GM21786 (cell line): ENCODE measurements around the gene C1QL1.

ENCODE experiments used
- ATAC-seq: cut with Tn5 transposase; IDR thresholded peaks from one replicate; pipeline ENCODE4 v1.9.1; 2021; ENCODE audit not compliant: unreplicated experiment

C1QL1 gene

DNA sequence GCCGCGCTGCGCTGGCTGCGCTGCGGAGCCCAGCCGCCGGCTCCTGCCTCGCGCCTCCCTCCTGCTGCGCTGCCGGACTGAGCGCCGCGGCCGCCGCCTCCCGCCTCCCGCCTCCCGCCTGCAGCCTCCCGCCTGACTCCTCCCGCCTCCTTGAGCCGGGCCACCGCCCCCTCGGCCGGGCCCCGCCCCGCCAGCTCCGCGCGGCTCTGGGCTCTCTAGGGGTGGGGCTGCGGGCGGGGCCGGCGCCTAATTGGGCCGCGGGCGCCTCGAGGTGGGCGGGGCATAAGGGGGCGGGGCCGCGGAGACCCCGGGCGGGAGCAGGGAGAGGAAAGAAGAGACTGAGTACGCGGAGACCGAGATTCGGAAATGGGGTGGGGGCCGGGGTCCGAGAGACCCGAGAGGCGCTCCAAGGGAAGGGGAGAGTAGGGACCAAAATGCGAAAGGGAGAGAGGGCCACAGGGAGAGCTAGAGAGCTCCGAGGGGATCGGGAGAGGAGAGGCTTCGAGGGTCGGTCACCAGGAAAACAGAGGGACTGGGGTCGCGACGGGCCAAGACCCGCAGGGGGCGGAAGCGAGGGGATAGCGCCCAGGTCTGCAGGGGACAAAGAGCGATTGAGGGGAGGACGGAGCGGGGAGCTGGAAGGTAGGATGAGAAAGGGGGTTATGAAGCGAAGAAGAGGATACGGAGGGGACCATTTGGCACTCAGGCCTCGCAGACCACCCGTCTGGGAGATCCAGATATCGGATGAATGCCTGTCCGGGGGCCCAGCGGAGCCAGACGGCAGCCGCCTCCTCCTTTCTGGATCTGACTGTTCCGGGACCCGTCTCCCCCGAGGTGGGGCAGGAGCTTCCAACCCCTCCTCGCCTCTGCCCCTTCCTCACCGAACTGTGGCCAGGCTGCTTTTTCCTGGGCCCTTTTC lies at the start of gene C1QL1:
TSS of gene C1QL1 (minus strand) at position 79 of the 919 bp plus-strand sequence. CDS start 255 bp downstream, outside the sequence.
- ATAC-seq: peak; percentile 84

DNA sequence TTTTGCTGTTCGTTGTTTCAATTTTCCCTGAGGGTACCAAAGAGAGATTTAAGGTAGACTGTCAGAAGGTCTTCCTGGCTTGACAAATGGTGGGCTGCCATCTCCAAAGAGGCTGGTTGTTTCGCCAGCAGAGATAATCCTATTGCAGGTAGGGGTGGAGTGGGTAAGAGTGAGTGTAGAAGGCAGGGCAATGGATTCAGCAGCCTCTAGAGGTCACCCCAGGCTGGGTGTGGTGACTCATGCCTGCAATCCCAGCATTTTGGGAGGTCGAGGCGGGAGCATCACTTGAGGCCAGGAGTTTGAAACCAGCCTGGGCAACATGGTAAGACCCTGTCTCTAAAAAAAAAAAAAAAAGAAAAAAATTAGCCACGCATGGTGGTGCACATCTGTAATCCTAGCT lies 48.7 kb upstream of the C1QL1 start:
- no peak for ATAC-seq

DNA sequence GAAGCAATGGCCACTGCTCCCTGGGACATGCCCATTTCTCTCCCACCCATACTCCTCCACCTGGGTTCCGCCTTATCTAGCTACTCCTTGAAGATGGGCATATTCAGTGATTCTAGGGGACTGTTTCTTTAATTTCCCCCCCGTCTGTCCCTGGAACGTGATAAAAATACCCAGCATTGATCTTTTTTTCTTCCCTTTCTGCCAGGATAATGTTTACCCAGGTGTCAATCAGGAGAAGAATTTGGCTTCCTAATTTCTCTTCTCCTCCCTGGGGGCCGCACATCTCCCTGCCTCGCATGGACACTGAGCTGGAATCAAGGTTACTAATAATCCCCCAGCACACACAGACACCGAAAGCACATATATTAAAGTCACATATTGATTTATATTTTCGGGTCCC lies 48.1 kb upstream of the C1QL1 start:
- no peak for ATAC-seq

DNA sequence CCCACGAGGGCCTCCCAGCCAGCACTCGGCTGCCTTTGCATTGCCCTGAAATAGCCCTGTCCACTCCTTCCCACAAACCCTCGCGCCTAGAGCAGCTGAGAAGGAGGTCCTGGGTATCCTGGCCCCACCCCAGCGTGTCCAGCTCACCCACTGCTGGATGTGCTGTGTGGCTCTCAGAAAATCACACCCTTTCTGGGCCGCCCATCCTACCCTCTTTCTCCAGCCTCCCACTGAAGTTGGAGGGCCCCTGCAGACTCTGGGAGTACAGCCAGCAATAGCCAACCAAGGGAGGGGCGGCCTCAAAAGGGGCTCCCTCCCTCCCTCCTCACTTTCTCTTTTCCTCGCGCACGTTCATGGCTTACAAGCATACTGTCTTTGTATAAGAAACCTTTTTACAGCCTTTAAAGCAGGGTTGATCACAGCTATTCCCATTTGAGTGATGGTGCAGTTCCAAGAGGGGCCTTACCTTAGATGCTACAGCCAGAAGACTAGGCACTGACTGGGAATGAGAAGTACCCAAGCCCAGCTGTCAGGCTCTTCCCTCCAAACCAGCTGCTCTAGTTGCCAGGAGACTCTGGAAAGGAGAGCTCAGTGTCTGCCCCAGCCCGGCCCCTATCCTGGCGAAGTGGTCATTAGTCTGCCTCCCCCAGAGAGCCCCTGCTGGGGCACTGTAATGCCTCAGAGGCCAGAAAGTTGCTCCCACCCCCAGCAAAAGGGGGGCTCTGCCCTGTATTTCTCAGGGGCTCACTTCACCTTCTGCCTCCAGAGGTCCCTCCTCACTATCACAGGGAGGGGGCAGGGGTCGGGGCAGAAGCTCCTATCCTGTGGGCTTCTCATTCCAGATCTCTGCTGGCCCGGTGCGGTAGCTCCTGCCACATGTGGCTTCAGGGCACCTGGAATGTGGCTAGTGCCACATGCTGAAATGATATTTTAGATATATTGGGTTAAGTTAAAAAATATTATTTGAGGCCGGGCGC lies 45.2 kb upstream of the C1QL1 start:
- ATAC-seq: no peak

DNA sequence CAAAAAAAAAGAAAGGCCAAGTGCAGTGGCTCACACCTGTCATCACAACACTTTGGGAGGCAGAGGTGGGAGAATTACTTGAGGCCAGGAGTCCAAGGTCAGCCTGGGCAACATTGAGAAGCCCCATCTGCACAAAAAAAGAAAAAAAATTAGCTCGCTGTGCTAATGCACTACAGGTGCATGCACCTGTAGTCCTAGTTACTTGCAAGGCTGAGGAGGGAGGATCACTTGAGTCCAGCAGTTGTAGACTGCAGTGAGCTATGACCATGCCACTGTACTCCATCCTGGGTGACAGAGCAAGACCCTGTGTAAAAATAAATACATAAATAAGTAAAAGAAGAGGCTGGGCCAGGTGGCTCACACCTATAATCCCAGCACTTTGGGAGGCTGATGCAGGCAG lies 43.7 kb upstream of the C1QL1 start:
- no peak for ATAC-seq

DNA sequence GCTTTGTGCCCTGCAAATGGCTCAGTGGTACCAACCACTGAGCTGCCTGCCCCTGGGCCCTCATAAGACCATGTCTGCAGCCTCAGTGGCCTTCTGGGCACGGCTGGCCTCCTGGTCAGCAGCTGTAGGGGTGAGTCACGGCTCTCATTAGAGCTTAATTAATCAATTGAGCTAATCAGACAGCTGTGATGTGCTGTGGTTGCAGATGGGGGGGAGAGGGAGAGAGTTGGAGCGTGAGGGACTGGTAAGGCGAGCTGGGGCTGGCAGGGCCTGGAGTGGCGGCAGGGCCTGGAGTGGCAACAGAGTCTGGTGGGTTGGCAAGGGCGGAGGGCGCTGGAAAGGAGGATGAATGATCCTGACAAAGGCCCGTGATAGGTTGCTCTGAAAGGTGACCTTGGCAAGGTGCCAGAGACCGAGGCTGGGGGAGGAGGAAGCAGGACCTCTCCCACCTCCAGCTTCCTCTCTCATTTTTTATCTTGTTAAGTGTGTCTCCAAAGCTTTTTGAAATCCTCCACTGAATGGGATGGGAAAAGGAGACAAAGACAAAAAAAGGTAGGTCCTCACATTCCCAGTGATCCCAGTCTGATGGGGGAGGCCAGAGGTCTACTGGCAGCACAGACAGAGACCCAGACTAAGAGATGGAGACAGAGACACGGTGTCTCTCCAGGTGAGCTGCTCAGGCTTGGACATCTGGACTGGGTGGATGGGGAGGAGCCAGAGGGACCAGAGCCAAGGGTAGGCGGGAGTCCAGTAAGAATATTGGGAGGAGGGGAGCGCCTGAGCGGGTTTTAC lies 41.8 kb upstream of the C1QL1 start:
- no peak for ATAC-seq

DNA sequence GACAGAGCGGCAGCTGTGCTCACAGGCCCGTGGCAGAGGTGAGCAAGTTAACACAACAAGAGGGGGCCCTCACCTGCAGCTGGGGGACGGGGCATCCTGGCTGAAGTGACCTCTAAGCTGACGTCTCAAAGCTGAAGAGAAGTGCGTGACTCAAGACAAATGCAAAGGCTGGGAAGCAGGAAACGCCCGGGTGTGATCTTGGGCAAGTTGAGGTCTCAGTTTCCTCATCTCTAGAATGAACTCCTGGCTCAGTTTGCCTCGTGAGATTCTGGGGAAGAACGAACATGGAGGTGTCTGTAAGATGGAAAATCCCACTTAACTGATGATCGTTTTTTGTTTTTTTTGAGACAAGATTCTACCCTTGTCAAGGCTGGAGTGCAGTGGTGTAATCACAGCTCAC lies 40.1 kb upstream of the C1QL1 start:
- ATAC-seq: no peak

DNA sequence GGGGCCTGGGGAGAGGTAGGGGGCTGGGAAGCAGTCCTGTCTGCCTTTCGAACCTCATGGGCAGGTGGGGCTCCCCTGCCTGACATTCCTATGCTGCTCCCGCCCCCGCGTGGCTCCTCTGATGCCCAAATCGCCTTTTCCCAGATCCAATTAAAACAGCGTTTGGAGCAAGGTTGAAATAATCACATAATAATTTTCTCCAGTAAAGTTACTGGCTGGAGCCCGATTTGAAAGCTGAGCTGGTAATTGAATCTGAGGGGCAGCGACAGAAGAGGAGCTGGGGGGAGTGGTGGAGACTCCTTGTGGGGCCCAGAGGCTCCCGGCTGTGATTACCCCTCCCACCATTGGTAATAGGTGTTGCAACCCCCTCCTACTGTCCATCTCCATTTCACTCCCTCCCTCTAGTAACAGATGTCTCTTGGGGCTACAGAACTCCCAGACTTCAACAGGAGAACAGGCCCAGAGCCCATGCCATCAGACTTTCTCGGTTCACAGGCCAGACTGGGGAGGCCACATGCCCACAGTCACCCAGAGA lies 38.9 kb upstream of the C1QL1 start:
- ATAC-seq: no peak

DNA sequence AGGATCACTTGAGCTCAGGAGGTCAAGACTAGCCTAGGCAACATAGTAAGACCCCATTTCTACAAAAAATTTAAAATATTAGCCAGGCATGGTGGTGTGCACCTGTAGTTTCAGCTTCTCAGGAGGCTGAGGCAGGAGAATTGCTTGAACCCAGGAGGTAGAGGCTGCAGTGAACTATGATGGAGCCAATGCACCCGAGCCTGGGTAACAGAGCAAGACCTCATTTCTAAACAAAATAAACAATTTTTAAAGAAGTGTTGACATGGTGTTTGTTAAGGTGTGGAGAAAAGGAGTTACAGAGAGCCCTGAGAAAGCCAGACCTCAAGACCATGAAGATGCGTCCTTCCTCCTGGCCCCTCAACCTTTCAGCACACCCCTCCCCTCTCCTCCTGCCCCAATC lies 37.6 kb upstream of the C1QL1 start:
- ATAC-seq: no peak

DNA sequence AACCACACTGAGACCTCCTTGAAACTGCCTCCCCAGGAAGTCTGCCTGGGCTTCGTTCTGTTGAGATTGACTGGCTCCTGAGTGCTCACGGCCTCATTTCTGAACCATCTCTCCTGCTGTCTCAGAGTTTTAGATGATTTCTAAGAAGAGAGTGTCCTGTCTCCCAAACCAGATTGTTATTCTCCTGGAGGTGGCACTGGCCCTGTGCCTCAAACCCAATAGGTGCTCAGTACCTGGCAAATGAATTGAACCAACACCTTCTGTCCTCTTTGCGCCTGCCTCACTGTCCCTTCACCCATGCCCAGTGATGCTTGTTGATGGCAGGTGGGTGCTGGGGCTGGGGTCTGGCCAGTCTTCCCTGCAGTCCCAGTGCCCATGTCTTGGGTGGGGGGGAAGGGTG lies 36.3 kb upstream of the C1QL1 start:
- no peak for ATAC-seq

DNA sequence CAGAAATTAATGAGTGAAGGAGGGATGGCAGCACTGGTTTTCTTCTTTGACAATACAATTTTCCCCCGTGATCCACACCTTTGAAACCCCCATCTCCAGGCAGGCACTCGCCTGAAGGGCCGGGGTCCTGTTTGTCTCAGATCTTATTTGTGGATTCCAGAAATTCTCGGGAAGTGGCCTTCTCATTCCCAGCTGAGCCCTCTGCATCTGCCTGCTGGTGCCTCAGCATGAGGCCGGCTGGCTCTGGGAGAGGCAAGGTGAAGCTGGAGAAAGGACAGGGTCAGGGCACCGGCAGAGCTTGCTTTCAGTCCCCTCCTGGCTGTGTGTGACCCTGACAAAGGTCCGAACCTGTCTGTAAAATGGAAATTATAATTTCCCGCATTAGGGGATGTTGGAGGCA lies 35.8 kb upstream of the C1QL1 start:
- no peak for ATAC-seq

DNA sequence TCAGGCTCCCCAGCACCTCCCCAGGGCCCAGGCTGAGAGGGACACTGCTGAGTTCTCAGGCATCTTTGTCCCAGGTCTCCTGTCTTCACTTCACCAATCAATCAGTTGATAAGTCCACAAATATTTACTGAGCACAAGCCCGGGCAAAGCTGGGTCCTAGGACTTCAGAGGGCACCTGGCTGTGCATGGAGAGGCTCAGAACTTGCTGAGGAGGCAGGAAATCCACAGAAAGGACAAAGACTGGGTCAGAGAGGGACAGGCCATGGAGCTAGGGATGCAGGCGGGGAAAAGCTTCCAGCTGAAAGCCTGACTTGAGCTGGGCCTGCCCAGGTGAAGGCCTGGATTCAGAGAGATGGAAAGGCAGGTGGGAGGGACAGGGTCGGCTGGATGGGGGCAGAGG lies 33.2 kb upstream of the C1QL1 start:
- ATAC-seq: no peak

DNA sequence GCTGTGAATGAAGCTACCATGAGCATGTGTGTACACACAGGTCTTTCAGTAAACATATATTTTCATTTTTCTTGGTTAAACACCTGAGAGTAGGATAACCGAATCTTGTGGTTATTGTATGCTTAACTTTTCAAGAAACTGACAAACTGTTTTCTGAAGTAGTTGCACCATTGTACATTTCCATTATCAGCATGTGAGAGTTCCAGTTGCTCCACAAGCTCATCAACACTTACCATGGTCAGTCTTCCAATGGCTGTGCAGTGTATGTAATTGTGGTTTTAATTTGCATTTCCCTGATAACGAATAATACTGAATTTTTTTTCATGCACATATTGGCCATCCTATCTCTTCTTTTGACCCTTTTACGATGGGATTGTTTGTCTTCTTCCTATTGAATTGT lies 31.3 kb upstream of the C1QL1 start:
- no peak for ATAC-seq

DNA sequence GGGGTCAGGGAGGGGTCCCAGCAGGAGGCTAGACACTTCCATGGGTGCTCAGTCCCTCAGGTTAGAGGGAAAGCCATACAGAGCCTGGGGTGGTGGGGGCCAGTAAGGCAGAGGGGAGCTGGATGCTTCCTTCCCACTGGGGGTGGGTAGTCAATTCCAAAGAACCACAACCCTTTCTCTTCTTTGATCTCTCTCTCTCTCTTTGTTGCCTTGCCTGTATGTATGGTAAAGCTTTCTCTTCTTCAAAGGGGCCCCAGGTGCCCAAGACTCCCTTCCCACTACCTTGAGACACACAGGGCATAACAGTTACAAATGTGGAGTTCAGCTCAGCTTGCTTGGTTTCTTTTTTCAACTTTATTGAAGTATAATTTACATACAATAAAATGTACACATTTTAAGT lies 30.5 kb upstream of the C1QL1 start:
- ATAC-seq: no peak

DNA sequence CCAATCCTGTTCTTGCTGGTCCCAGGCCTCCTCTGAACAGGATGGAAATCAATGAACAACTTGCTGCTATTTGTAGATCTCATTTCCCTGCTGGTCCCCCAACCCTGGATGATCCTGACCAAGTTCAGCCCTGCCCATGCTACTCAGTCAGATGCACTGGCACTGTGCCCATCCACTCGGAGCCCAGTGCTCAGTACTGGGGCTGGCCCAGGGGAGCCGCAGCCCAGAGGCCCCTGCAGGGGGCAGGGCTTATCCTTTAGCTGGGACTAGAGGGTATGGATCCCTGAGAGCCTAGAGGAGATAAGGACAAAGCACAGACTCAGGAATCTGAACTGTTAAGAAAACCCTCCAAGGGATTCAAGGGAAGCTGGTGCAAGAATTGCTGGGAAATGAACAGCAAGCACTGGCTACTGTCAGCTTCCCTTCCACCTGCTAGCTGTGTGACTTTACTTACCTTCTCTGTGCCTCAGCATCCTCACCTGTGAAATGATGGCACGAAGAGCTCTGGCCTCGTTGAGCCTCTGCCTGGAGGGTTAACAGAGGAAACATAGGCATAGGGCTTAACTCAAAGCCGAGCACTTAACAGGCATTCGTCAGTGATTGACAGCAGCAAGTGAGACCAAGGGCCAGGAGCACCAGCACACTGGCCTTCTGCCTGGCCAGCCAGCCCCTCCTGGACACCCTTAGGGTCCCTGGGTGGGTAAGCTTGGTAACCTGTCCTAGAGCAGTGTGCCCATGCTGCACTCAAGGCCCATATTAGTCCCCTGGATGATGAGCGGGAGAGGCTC lies 29.8 kb upstream of the C1QL1 start:
- no peak for ATAC-seq

DNA sequence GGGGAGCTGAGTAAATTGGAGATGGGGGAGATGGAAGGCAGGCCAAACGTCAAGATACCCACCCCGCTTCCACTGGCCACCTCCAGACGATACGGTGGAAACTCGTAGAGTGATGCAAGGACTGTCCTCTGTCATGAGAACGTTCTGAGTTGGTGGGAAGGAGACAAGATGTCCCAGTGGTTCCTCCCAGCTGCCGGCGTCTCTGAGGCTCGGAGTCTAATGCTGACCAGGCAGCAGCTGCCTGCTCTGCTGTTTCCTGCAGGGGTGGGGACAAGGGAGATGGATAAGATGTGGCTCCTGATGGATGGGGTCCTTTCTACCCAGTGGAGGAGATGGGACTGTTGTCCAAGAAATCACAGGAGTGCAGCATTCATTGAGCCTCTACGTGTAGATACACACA lies 28.2 kb upstream of the C1QL1 start:
- ATAC-seq: no peak

DNA sequence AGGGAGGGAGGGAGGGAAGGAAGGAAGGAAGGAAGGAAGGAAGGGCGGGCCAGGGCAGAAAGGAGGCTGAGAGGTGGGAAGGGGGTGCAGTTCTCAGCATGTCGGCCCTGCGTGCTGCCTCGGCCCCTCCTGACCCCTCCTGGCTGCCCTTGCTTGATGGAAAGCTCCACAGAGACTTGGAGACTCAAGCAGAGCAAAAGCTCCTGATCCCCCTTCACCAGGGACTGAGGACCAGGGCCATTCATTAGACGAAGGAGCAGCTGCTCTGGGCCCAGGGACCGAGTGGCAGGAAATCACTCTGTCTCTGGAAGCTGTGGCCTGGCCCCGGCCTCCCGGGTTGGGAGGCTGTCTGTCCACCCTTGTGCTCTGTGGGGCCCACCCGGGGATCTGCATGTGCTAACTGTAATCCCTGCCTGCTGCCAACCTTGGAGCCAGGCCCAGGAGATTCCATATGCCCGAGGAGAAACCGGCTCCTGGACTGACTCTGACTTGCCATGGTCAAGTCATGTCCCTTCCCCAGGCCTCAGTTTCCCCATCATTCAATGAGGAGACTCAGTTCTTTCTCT lies 27.4 kb upstream of the C1QL1 start:
- ATAC-seq: no peak

DNA sequence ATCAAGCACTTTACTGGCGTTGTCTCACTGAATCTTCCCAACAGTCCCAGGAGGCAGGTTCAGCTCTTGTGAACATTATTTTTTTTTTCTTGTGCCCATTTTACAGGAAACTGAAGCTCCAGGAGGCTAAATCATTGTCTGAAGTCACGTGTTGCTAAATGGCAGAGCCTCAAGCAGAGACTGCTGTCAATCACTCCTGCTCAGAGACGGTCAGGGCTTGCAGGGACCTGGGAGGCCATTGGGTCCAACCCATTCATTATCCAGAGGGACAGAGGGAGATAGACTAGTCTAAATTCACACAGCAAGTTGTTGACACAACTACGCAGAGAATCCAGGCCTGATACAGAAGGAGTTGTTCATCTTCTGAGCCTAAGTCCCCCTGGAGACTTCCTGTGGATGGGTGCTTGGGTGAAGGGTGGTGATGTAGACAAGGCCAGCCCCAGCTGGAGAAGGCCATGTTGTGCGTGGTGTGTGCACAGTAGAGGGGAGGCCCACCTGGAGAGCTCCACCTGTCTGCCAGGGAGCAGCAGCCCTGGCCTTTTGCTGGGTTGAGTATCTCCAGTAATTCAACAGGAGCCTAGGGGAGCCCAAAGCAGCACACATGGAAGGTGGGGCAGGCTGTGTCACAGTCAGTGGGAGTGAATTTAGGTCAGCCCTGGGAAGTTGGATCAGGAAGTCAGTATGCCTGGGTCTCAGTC lies 24.3 kb upstream of the C1QL1 start:
- ATAC-seq: no peak

DNA sequence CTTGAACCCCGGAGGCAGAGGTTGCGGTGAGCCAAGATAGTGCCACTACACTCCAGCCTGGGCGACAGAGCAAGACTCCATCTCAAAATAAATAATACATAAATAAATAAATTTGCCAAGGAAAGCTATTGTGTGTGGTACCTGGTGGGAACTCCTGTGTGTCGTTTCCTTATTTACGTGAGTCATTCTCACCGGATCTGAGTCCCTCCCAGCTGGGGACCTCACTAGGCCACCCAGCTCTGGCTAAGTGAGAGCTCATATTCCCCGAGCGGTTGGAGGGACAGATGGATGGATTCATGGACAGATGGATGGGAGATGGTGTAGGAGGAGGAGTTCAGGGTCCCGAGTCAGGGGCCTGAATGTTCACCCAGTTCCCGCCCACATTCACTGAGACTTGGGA lies 22.9 kb upstream of the C1QL1 start:
- ATAC-seq: no peak
